H1 (cell line): ENCODE results near the gene ZNF182. TPM values are rescaled to one million over a fixed set of nuclear protein-coding genes. Genes with fewer than 3 reads are reported as not detected.

ENCODE experiments used
- CTCF ChIA-PET: fragments of 300-600 bp; sonication (Branson Sonifier 250); formaldehyde crosslinking; loops from one replicate; lab custom pipeline; 2021; ENCODE audit not compliant: partially characterized antibody; lab: Charles Lee
- POLR2A ChIA-PET: fragments of 300-600 bp; sonication (Branson Sonifier 250); formaldehyde crosslinking; loops from one replicate; lab custom pipeline; 2021; ENCODE audit warnings: inconsistent platforms; ENCODE audit not compliant: partially characterized antibody; lab: Charles Lee
- DNase-seq, 2 experiments: peaks; one replicate each; pipeline versions ENCODE4 v3.0.0 to v3.0.0-alpha.2; 2010 to 2022; ENCODE audit warnings: low spot score in 2 of 2, low read depth in 1 of 2, mixed read lengths in 1 of 2
- FAIRE-seq: peaks from 2 replicates; lab custom pipeline; 2011; peaks lifted over from hg19 to GRCh38; lab: Jason Lieb, UNC
- H2AFZ ChIP-seq: 2 replicates; pipeline ENCODE4 v1.8.1; 2012; ENCODE audit warnings: low read length, inconsistent platforms
- H2AK5ac ChIP-seq: 2 replicates; pipeline ENCODE4 v1.6.1; 2013; ENCODE audit warnings: low read depth, low read length
- H2BK120ac ChIP-seq: replicated peaks from 2 replicates; pipeline ENCODE3; 2013; ENCODE audit warnings: low read depth, low read length, inconsistent platforms
- H2BK12ac ChIP-seq: 2 replicates; pipeline ENCODE4 v1.6.1; 2013; ENCODE audit warnings: low read depth, low read length
- H2BK15ac ChIP-seq: 2 replicates; pipeline ENCODE4 v1.6.1; 2013; ENCODE audit warnings: low read length
- H2BK20ac ChIP-seq: 2 replicates; pipeline ENCODE4 v1.6.1; 2013; ENCODE audit warnings: low read length
- H2BK5ac ChIP-seq: 2 replicates; pipeline ENCODE4 v1.6.1; 2013; ENCODE audit warnings: low read depth, low read length
- H3K14ac ChIP-seq: 2 replicates; pipeline ENCODE4 v1.6.1; 2013; ENCODE audit warnings: inconsistent platforms; ENCODE audit not compliant: insufficient read length
- H3K18ac ChIP-seq: 2 replicates; pipeline ENCODE4 v1.6.1; 2013; ENCODE audit warnings: low read length; ENCODE audit errors: extremely low read depth
- H3K23ac ChIP-seq: 2 replicates; pipeline ENCODE4 v1.6.1; 2013; ENCODE audit warnings: inconsistent platforms; ENCODE audit not compliant: insufficient read length
- H3K23me2 ChIP-seq: 2 replicates; pipeline ENCODE4 v1.6.1; 2013; ENCODE audit warnings: low read depth, low read length
- H3K27ac ChIP-seq: 2 replicates; pipeline ENCODE4 v1.6.1; 2011; ENCODE audit warnings: low read depth, low read length, inconsistent platforms
- H3K27me3 ChIP-seq, 4 experiments: replicated peaks in 1 of 4; 1 replicate in 1 of 4; 2 replicates in 3 of 4; pipeline versions ENCODE4 v1.6.1 to v1.8.1; 2011 to 2013; ENCODE audit warnings: low read length in 3 of 4, mild to moderate bottlenecking in 3 of 4, inconsistent platforms in 2 of 4, mixed read lengths in 2 of 4, moderate library complexity in 1 of 4; ENCODE audit not compliant: control insufficient read depth in 3 of 4, insufficient read depth in 3 of 4; ENCODE audit errors: extremely low read depth in 1 of 4
- H3K36me3 ChIP-seq, 4 experiments: 2 replicates each; pipeline versions ENCODE4 v1.6.1 to v1.8.1; 2011 to 2013; ENCODE audit warnings: mild to moderate bottlenecking in 4 of 4, low read length in 3 of 4, moderate library complexity in 2 of 4, control low read depth in 1 of 4, inconsistent platforms in 1 of 4; ENCODE audit not compliant: insufficient read depth in 4 of 4, control insufficient read depth in 2 of 4
- H3K4ac ChIP-seq: replicated peaks from 2 replicates; pipeline ENCODE3; 2013; ENCODE audit warnings: low read length, low read depth, mixed read lengths, inconsistent platforms; ENCODE audit not compliant: insufficient read length
- H3K4me1 ChIP-seq, 4 experiments: replicated peaks in 1 of 4; 1 replicate in 1 of 4; 2 replicates in 3 of 4; pipeline versions ENCODE4 v1.6.1 to v1.8.1; 2011 to 2013; ENCODE audit warnings: low read length in 3 of 4, inconsistent platforms in 2 of 4, mixed read lengths in 1 of 4; ENCODE audit not compliant: insufficient read depth in 4 of 4, control insufficient read depth in 3 of 4
- H3K4me2 ChIP-seq, 2 experiments: 2 replicates each; pipeline versions ENCODE4 v1.6.1 to v1.8.1; 2011 to 2013; ENCODE audit warnings: low read depth in 2 of 2, low read length in 2 of 2, control low read depth in 1 of 2, inconsistent platforms in 1 of 2, mild to moderate bottlenecking in 1 of 2; ENCODE audit not compliant: insufficient read depth in 1 of 2
- H3K4me3 ChIP-seq, 4 experiments: fragments of 200-600, 300-600 bp in 1 of 4; sonication (generic), shearing (Covaris generic), sonication (Bioruptor Twin) in 1 of 4; 2 replicates each; pipeline versions ENCODE4 v1.5.1 to v1.8.1; 2011 to 2016; ENCODE audit warnings: low read length in 4 of 4, low read depth in 3 of 4, control low read depth in 2 of 4, inconsistent platforms in 2 of 4, mild to moderate bottlenecking in 2 of 4, mixed read lengths in 1 of 4, moderate library complexity in 1 of 4; ENCODE audit not compliant: insufficient read depth in 2 of 4; ENCODE audit errors: extremely low read depth in 1 of 4
- H3K56ac ChIP-seq: replicated peaks from 2 replicates; pipeline ENCODE3; 2013; ENCODE audit warnings: low read depth, mild to moderate bottlenecking, mixed read lengths, low read length, inconsistent platforms; ENCODE audit not compliant: insufficient read length
- H3K79me1 ChIP-seq: 2 replicates; pipeline ENCODE4 v1.6.1; 2013; ENCODE audit warnings: low read depth, low read length, control low read depth
- H3K79me2 ChIP-seq, 2 experiments: 2 replicates each; pipeline versions ENCODE4 v1.6.1 to v1.8.1; 2012 to 2013; ENCODE audit warnings: low read length in 2 of 2, mild to moderate bottlenecking in 2 of 2, inconsistent platforms in 1 of 2; ENCODE audit not compliant: insufficient read depth in 2 of 2, control insufficient read depth in 1 of 2
- H3K9ac ChIP-seq, 4 experiments: replicated peaks in 1 of 4; 1 replicate in 1 of 4; 2 replicates in 3 of 4; pipeline versions ENCODE4 v1.6.1 to v1.8.1; 2011 to 2013; ENCODE audit warnings: low read depth in 3 of 4, low read length in 3 of 4, control low read depth in 2 of 4, mild to moderate bottlenecking in 2 of 4, moderate library complexity in 2 of 4, inconsistent platforms in 1 of 4; ENCODE audit errors: extremely low read depth in 1 of 4
- H3K9me3 ChIP-seq, 2 experiments: 2 replicates each; pipeline versions ENCODE4 v1.6.1 to v1.8.1; 2012 to 2013; ENCODE audit warnings: mild to moderate bottlenecking in 2 of 2, moderate library complexity in 2 of 2, control low read depth in 1 of 2, inconsistent platforms in 1 of 2, low read depth in 1 of 2, low read length in 1 of 2, mixed read lengths in 1 of 2; ENCODE audit not compliant: insufficient read depth in 2 of 2
- H4K20me1 ChIP-seq, 2 experiments: replicated peaks in 1 of 2; 2 replicates each; pipeline versions ENCODE3 to v1.8.1; 2011 to 2013; ENCODE audit warnings: inconsistent platforms in 2 of 2, low read length in 2 of 2, mild to moderate bottlenecking in 1 of 2; ENCODE audit not compliant: insufficient read depth in 2 of 2, control insufficient read depth in 1 of 2
- H4K5ac ChIP-seq: 2 replicates; pipeline ENCODE4 v1.6.1; 2013; ENCODE audit warnings: low read length, low read depth, mixed read lengths, inconsistent platforms; ENCODE audit not compliant: insufficient read length
- H4K8ac ChIP-seq: 2 replicates; pipeline ENCODE4 v1.8.0; 2013; ENCODE audit warnings: mild to moderate bottlenecking, moderate library complexity, low read length, inconsistent platforms; ENCODE audit not compliant: insufficient read depth; ENCODE audit errors: extremely low read depth
- H4K91ac ChIP-seq: replicated peaks from 2 replicates; pipeline ENCODE3; 2013; ENCODE audit warnings: low read length, mixed read lengths, inconsistent platforms; ENCODE audit not compliant: insufficient read length
- BACH1 ChIP-seq: IDR thresholded peaks from 2 replicates; pipeline ENCODE4 v1.6.1; 2012; ENCODE audit warnings: low read length, improper control_type of control experiment
- CBX8 ChIP-seq: fragments of 300-800, 300-1000 bp; sonication (generic); IDR thresholded peaks from 2 replicates; pipeline ENCODE4 v1.7.1; 2016; ENCODE audit warnings: low read depth, low read length, borderline replicate concordance
- EGR1 ChIP-seq: IDR thresholded peaks from 2 replicates; pipeline ENCODE4 v1.6.1; 2011; ENCODE audit warnings: low read depth, low read length, borderline replicate concordance
- POLR2AphosphoS5 ChIP-seq: IDR thresholded peaks from 2 replicates; pipeline ENCODE4 v1.6.1; 2011; ENCODE audit warnings: low read depth, low read length
- SAP30 ChIP-seq: fragments of 300-600 bp; sonication (generic); IDR thresholded peaks from 2 replicates; pipeline ENCODE4 v1.7.1; 2012; ENCODE audit warnings: low read length, moderate library complexity, mild to moderate bottlenecking, inconsistent platforms; ENCODE audit not compliant: insufficient read depth, insufficient replicate concordance
- SP1 ChIP-seq: IDR thresholded peaks from 2 replicates; pipeline ENCODE4 v1.6.1; 2011; ENCODE audit warnings: low read depth, low read length
- TBP ChIP-seq: IDR thresholded peaks from 2 replicates; pipeline ENCODE4 v1.6.1; 2011; ENCODE audit warnings: low read depth, low read length, improper control_type of control experiment
- TCF12 ChIP-seq: IDR thresholded peaks from 2 replicates; pipeline ENCODE4 v1.6.1; 2011; ENCODE audit warnings: low read depth, mild to moderate bottlenecking, low read length
- TEAD4 ChIP-seq: IDR thresholded peaks from 2 replicates; pipeline ENCODE4 v1.6.1; 2012; ENCODE audit warnings: low read depth, low read length, inconsistent platforms, mixed read lengths
- ZNF274 ChIP-seq: IDR thresholded peaks from 2 replicates; pipeline ENCODE4 v1.7.0; 2012; ENCODE audit warnings: low read length, borderline replicate concordance; ENCODE audit errors: extremely low read depth
- WGBS, 2 experiments: shearing (Covaris generic) in 1 of 2; methylation state at CpG; one replicate each; pipeline versions ENCODE4 v1.1.6 to v1.1.7; 2013 to 2015; ENCODE audit warnings: low lambda C conversion rate in 2 of 2, mixed read lengths in 2 of 2, inconsistent platforms in 1 of 2, low coverage in 1 of 2, missing lambda C conversion rate in 1 of 2; ENCODE audit not compliant: insufficient replicate concordance in 2 of 2, insufficient coverage in 1 of 2, insufficient read length in 1 of 2; ENCODE audit errors: extremely low coverage in 1 of 2, missing lambda C conversion rate in 1 of 2; 5-methylcytosine and 5-hydroxymethylcytosine counted together
- polyA plus RNA-seq, 7 experiments: library from polyadenylated mRNA; depleted of rRNA in 3 of 7; stranded (reverse) in 5 of 7; unstranded in 2 of 7; fragments of >200 nt in 5 of 7; fragments of 200-250 nt in 2 of 7; gene quantifications; 1 replicate in 5 of 7; 2 replicates in 1 of 7; 4 replicates in 1 of 7; pipeline versions ENCODE4 v1.2.1 to v1.2.3, GENCODE V29; 2011 to 2013; ENCODE audit warnings: missing spikeins in 2 of 7, mixed read lengths in 2 of 7
- total RNA-seq: library from RNA; stranded (reverse); fragmentation: NEBNext Ultra II Directional; extraction: Animal tissue kit (Norgen Biotek cat#: 25700); gene quantifications from 2 replicates; pipeline ENCODE4 v1.2.1, GENCODE V29; 2021

ZNF182 gene
- total and polyA plus RNA-seq, 2 of the 8 experiments (the other 6 are each of a cell fraction or from before 2014, with no cell fraction given) = 1.3 to 8.2 TPM

GRCh38 chrX:47936224-47936939 is 67.4 kb downstream of the ZNF182 start:
- DNase-seq (no peak), FAIRE-seq (peak; percentile 63)
- Histone ChIP-seq H3K14ac (no peak overlapping the region), H2AFZ (no peak overlapping the region; the same call in 1 of the 2 replicates), H3K9me3 (no peaks in the 10 kb centered on the region), H2BK12ac (no peak overlapping the region), H2BK5ac (no peak overlapping the region), H4K91ac (no peak overlapping the region), H2BK120ac (no peak overlapping the region), H3K79me2 (no peaks in the 10 kb centered on the region), H4K8ac (no peak overlapping the region), H3K4me1 (no peaks in the 10 kb centered on the region), H3K4me3 (peak overlapping the region in 1 of 4 experiments; percentile 47; a peak in 2 of 8 replicates), H3K4me2 (peak overlapping the region; percentile 42 to 52; a peak in 3 of 4 replicates), H2BK20ac (no peak overlapping the region), H3K36me3 (no peaks in the 10 kb centered on the region), H3K27ac (no peak overlapping the region), H4K20me1 (no peaks in the 10 kb centered on the region), H3K9ac (no peak overlapping the region), H2AK5ac (no peak overlapping the region), H4K5ac (no peak overlapping the region), H3K79me1 (no peaks in the 10 kb centered on the region), H2BK15ac (no peak overlapping the region), H3K23me2 (no peaks in the 10 kb centered on the region), H3K27me3 (no peaks in the 10 kb centered on the region), H3K56ac (no peak overlapping the region), H3K4ac (no peak overlapping the region), H3K23ac (no peak overlapping the region), H3K18ac (no peak overlapping the region)
- 40% methylated on average over 8 of the region's 15 CpGs; no CpG with 5 or more reads in 1 of the 2 experiments for WGBS, 2 experiments
- CTCF ChIA-PET = interaction anchor here (0.6 kb wide), 1 partner anchor 1105 kb away, joined by 3 read pairs; no protein-coding TSS in a partner anchor
- POLR2A ChIA-PET = interaction anchor here (1.0 kb wide), 1 partner anchor 121 kb away, joined by 3 read pairs; no protein-coding TSS in a partner anchor
- TF ChIP-seq CBX8 (no peak), POLR2AphosphoS5 (0 out of 2 replicates have a peak, but pooled peaks have one; percentile 39), TBP (no peak), TCF12 (peak; percentile 75), EGR1 (no peak), SAP30 (no peak), BACH1 (no peak), SP1 (0 out of 2 replicates have a peak, but pooled peaks have one; percentile 21), TEAD4 (peak; percentile 44; the same call in 1 of the 2 replicates), ZNF274 (no peak)
